Smooth muscle cell (in vitro differentiated cells): ENCODE data around the gene DGKB. TPM values are rescaled to one million over a fixed set of nuclear protein-coding genes. Genes with fewer than 3 reads are reported as not detected.

Experiments used
- DNase-seq: peaks from one replicate; lab custom pipeline; 2025; ENCODE audit not compliant: unreplicated experiment; lab: John Stamatoyannopoulos, UW
- H2AFZ ChIP-seq: fragments of 200-600 bp; sonication (generic); 2 replicates; pipeline ENCODE4 v1.6.0; 2016; ENCODE audit warnings: antibody characterized with exemption, low read depth, mild to moderate bottlenecking
- H3F3A ChIP-seq: fragments of 200-600 bp; sonication (generic); 2 replicates; pipeline ENCODE4 v1.6.0; 2017; ENCODE audit warnings: antibody characterized with exemption, low read depth
- H3K27ac ChIP-seq: fragments of 200-600 bp; sonication (generic); 2 replicates; pipeline ENCODE4 v1.5.1; 2016; ENCODE audit warnings: low read depth, mild to moderate bottlenecking
- H3K27me3 ChIP-seq: fragments of 200-600 bp; sonication (generic); 2 replicates; pipeline ENCODE4 v1.6.1; 2016; ENCODE audit warnings: low read depth, mild to moderate bottlenecking
- H3K36me3 ChIP-seq: fragments of 200-600 bp; sonication (generic); 2 replicates; pipeline ENCODE4 v1.5.1; 2016; ENCODE audit warnings: low read depth
- H3K4me1 ChIP-seq: fragments of 200-600 bp; sonication (generic); 2 replicates; pipeline ENCODE4 v1.5.1; 2016; ENCODE audit warnings: low read depth
- H3K4me2 ChIP-seq: fragments of 200-600 bp; sonication (generic); 2 replicates; pipeline ENCODE4 v1.6.0; 2016; ENCODE audit warnings: mild to moderate bottlenecking
- H3K4me3 ChIP-seq: fragments of 200-600 bp; sonication (generic); 2 replicates; pipeline ENCODE4 v1.5.1; 2016; ENCODE audit warnings: mild to moderate bottlenecking
- H3K79me2 ChIP-seq: fragments of 200-600 bp; sonication (generic); 2 replicates; pipeline ENCODE4 v1.6.0; 2016; ENCODE audit warnings: low read depth, mild to moderate bottlenecking
- H3K9ac ChIP-seq: fragments of 200-600 bp; sonication (generic); 2 replicates; pipeline ENCODE4 v1.6.0; 2016; ENCODE audit warnings: low read depth
- H3K9me3 ChIP-seq: fragments of 200-600 bp; sonication (generic); replicated peaks from 2 replicates; pipeline ENCODE4 v1.5.1; 2016; ENCODE audit warnings: low read depth
- H4K20me1 ChIP-seq: fragments of 200-600 bp; sonication (generic); 2 replicates; pipeline ENCODE4 v1.6.0; 2016; ENCODE audit warnings: low read depth
- CTCF ChIP-seq: fragments of 200-600 bp; sonication (generic); IDR thresholded peaks from 2 replicates; pipeline ENCODE4 v1.5.1; 2017; ENCODE audit warnings: borderline replicate concordance, mild to moderate bottlenecking, antibody characterized with exemption; ENCODE audit not compliant: insufficient read depth, poor library complexity, severe bottlenecking
- WGBS: methylation state at CpG from one replicate; pipeline ENCODE4 v1.1.7; 2016; ENCODE audit warnings: low lambda C conversion rate; 5-methylcytosine and 5-hydroxymethylcytosine counted together
- polyA plus RNA-seq: library from polyadenylated mRNA; unstranded; fragments of >200 nt; fragmentation: Nextera tagmentation; extraction: Ambion mirVana; gene quantifications from 2 replicates; pipeline ENCODE4 v1.2.1, GENCODE V29; 2016
- total RNA-seq: library from RNA; depleted of rRNA; stranded (reverse); fragments of >200 nt; gene quantifications from 2 replicates; pipeline ENCODE4 v1.2.3, GENCODE V29; 2014

DGKB gene
- total and polyA plus RNA-seq, 2 experiments from 2014 or later, result not detected

- H3K79me2 ChIP-seq, result no peaks in the 10 kb centered on the region
- H3K9ac ChIP-seq, result no peak overlapping the region
- TF ChIP-seq CTCF, result no peak
Observed at GRCh38 chr7:14899030-14899429, 3.5 kb downstream of the DGKB start.

GRCh38 chr7:14896461-14896860 is 6.1 kb downstream of the DGKB start:
- no peak overlapping the region for H3K4me3 ChIP-seq
- no peaks in the 10 kb centered on the region for H3K36me3 ChIP-seq
- no peak overlapping the region for H3K9ac ChIP-seq
- H3K9me3 ChIP-seq, result no peaks in the 10 kb centered on the region
- no peak overlapping the region for H2AFZ ChIP-seq
- no peak for DNase-seq
- H3K79me2 ChIP-seq, result no peaks in the 10 kb centered on the region
- no peaks in the 10 kb centered on the region for H3K27me3 ChIP-seq
- no peaks in the 10 kb centered on the region for H3F3A ChIP-seq
- TF ChIP-seq CTCF, result no peak
- H3K27ac ChIP-seq, result no peak overlapping the region
- peaks cover 7% of the 10 kb centered on the region for H3K4me1 ChIP-seq
- WGBS, result 95% methylated on average over 2 of the region's 2 CpGs
- H3K4me2 ChIP-seq, result no peak overlapping the region
- no peaks in the 10 kb centered on the region for H4K20me1 ChIP-seq

More at GRCh38 chr7:14899030-14899429, 3.5 kb downstream of the DGKB start:
- Histone ChIP-seq H3K4me1 (peaks cover 3% of the 10 kb centered on the region), H3F3A (no peaks in the 10 kb centered on the region), H3K4me3 (no peak overlapping the region), H3K4me2 (no peak overlapping the region), H3K36me3 (no peaks in the 10 kb centered on the region), H3K9me3 (no peaks in the 10 kb centered on the region), H2AFZ (no peak overlapping the region), H4K20me1 (no peaks in the 10 kb centered on the region), H3K27ac (no peak overlapping the region), H3K27me3 (peaks cover 7% of the 10 kb centered on the region)
- WGBS, result 80% methylated on average over 3 of the region's 3 CpGs
- DNase-seq, result no peak

- Histone ChIP-seq H3F3A (no peaks in the 10 kb centered on the region), H3K9me3 (no peaks in the 10 kb centered on the region), H3K27me3 (no peaks in the 10 kb centered on the region), H3K4me1 (peaks cover 14% of the 10 kb centered on the region), H3K27ac (no peak overlapping the region), H3K4me3 (no peak overlapping the region), H2AFZ (no peak overlapping the region), H3K9ac (no peak overlapping the region), H4K20me1 (no peaks in the 10 kb centered on the region), H3K79me2 (no peaks in the 10 kb centered on the region), H3K36me3 (no peaks in the 10 kb centered on the region), H3K4me2 (no peak overlapping the region)
- no peak for DNase-seq
- no peak for TF ChIP-seq CTCF
Observed at GRCh38 chr7:14894826-14895225, 7.7 kb downstream of the DGKB start.

GRCh38 chr7:14892961-14893360 is 9.6 kb downstream of the DGKB start:
- H3F3A ChIP-seq, result no peaks in the 10 kb centered on the region
- no peak for DNase-seq
- H3K27me3 ChIP-seq, result no peaks in the 10 kb centered on the region
- H3K9ac ChIP-seq, result no peak overlapping the region
- no peak overlapping the region for H3K4me2 ChIP-seq
- H3K79me2 ChIP-seq, result no peaks in the 10 kb centered on the region
- peaks cover 14% of the 10 kb centered on the region for H3K4me1 ChIP-seq
- no peak overlapping the region for H3K4me3 ChIP-seq
- no peak for TF ChIP-seq CTCF
- H3K36me3 ChIP-seq, result no peaks in the 10 kb centered on the region
- 59% methylated on average over 2 of the region's 2 CpGs for WGBS
- no peak overlapping the region for H2AFZ ChIP-seq
- no peaks in the 10 kb centered on the region for H4K20me1 ChIP-seq
- H3K9me3 ChIP-seq, result no peaks in the 10 kb centered on the region
- no peak overlapping the region for H3K27ac ChIP-seq
